PC-9 (cell line): ENCODE results near the gene TEPSIN. TPM values are rescaled to one million over a fixed set of nuclear protein-coding genes. Genes with fewer than 3 reads are reported as not detected.

Experiments used
- BruUV-seq: library from RNA; stranded (reverse); fragments of 400-500 nt; replicated peaks from 2 replicates; lab custom pipeline; 2021; lab: Mats Ljungman, UMichigan
- CTCF ChIA-PET: fragments of 300-600 bp; sonication (Branson Sonifier 250); formaldehyde crosslinking; loops from one replicate; lab custom pipeline; 2022; ENCODE audit warnings: antibody characterized with exemption; lab: Charles Lee
- POLR2A ChIA-PET: fragments of 300-600 bp; sonication (Branson Sonifier 250); formaldehyde crosslinking; loops from one replicate; lab custom pipeline; 2022; ENCODE audit warnings: antibody characterized with exemption; ENCODE audit not compliant: unreplicated experiment; lab: Charles Lee
- DNase-seq, 2 experiments: peaks; one replicate each; pipeline versions ENCODE4 v3.0.0 to v3.0.0-alpha.2; 2015 to 2022; ENCODE audit warnings: mixed read lengths in 1 of 2
- H2AFZ ChIP-seq: fragments of 200-600 bp; sonication (generic); 2 replicates; pipeline ENCODE4 v1.8.1; 2017; ENCODE audit warnings: antibody characterized with exemption
- H3F3A ChIP-seq: fragments of 200-600 bp; sonication (generic); 2 replicates; pipeline ENCODE4 v1.8.1; 2017; ENCODE audit warnings: antibody characterized with exemption, mild to moderate bottlenecking, low read depth; ENCODE audit not compliant: insufficient read depth
- H3K27ac ChIP-seq: fragments of 200-600 bp; sonication (generic); 2 replicates; pipeline ENCODE4 v1.6.1; 2016; ENCODE audit warnings: mixed run types
- H3K27me3 ChIP-seq: fragments of 200-600 bp; sonication (generic); 2 replicates; pipeline ENCODE4 v1.6.1; 2016; ENCODE audit warnings: low read depth, mixed run types; ENCODE audit not compliant: insufficient read depth
- H3K36me3 ChIP-seq: fragments of 200-600 bp; sonication (generic); 2 replicates; pipeline ENCODE4 v1.6.1; 2016; ENCODE audit warnings: low read depth, mixed run types
- H3K4me1 ChIP-seq: fragments of 200-600 bp; sonication (generic); replicated peaks from 2 replicates; pipeline ENCODE4 v1.6.1; 2016; ENCODE audit warnings: mixed run types; ENCODE audit not compliant: insufficient read depth
- H3K4me2 ChIP-seq: fragments of 200-600 bp; sonication (generic); 2 replicates; pipeline ENCODE4 v1.6.1; 2017; ENCODE audit warnings: mixed run types
- H3K4me3 ChIP-seq: fragments of 200-600 bp; sonication (generic); 2 replicates; pipeline ENCODE4 v1.6.1; 2016; ENCODE audit warnings: mixed run types
- H3K79me2 ChIP-seq: fragments of 200-600 bp; sonication (generic); 2 replicates; pipeline ENCODE4 v1.6.1; 2017; ENCODE audit warnings: low read depth, mixed run types
- H3K9me2 ChIP-seq: fragments of 200-600 bp; sonication (generic); 2 replicates; pipeline ENCODE4 v1.8.1; 2017; ENCODE audit warnings: mild to moderate bottlenecking; ENCODE audit not compliant: insufficient read depth
- H3K9me3 ChIP-seq: fragments of 200-600 bp; sonication (generic); 2 replicates; pipeline ENCODE4 v1.8.1; 2016; ENCODE audit warnings: low read depth; ENCODE audit not compliant: insufficient read depth
- H4K20me1 ChIP-seq: fragments of 200-600 bp; sonication (generic); 2 replicates; pipeline ENCODE4 v1.8.1; 2017; ENCODE audit not compliant: insufficient read depth
- EZH2 ChIP-seq: fragments of 200-600 bp; sonication (generic); IDR thresholded peaks from 2 replicates; pipeline ENCODE4 v1.8.0; 2017; ENCODE audit warnings: antibody characterized with exemption, low read depth
- intact Hi-C: fragments of 100-400 bp; cut with micrococcal nuclease; formaldehyde crosslinking; loops from one replicate; pipeline ENCODE4 v1.10.0; 2022; ENCODE audit not compliant: unreplicated experiment
- total RNA-seq: library from RNA; stranded (reverse); gene quantifications from 2 replicates; pipeline ENCODE4 v1.2.3, GENCODE V29; 2021
- TF ChIP-seq, protein P1 (sequence below): fragments of 200-600 bp; sonication (generic); conservative IDR thresholded peaks from 2 replicates; pipeline ENCODE4 v1.6.1; 2017; ENCODE audit warnings: mixed run types, antibody characterized with exemption, mild to moderate bottlenecking, moderate library complexity

Gene TEPSIN
- total RNA-seq, 1 experiment from 2014 or later: 35.0 TPM

GRCh38 chr17:81234940-81235821 lies 3.7 kb downstream of the TEPSIN start:
- Histone ChIP-seq H3K4me2 (no peak overlapping the region), H3K36me3 (no peaks in the 10 kb centered on the region), H3K4me1 (peaks cover 6% of the 10 kb centered on the region; the same call in 1 of the 2 replicates), H3K27me3 (no peaks in the 10 kb centered on the region), H3K27ac (no peak overlapping the region), H3K9me3 (no peaks in the 10 kb centered on the region), H4K20me1 (no peaks in the 10 kb centered on the region), H3F3A (no peaks in the 10 kb centered on the region), H3K79me2 (peaks cover 9% of the 10 kb centered on the region), H3K4me3 (no peak overlapping the region), H2AFZ (no peak overlapping the region), H3K9me2 (no peaks in the 10 kb centered on the region)
- POLR2A ChIA-PET: no interaction called here
- intact Hi-C loops: no loop called here
- CTCF ChIA-PET: no interaction called here
- no peak for TF ChIP-seq EZH2
- TF ChIP-seq, protein P1, sequence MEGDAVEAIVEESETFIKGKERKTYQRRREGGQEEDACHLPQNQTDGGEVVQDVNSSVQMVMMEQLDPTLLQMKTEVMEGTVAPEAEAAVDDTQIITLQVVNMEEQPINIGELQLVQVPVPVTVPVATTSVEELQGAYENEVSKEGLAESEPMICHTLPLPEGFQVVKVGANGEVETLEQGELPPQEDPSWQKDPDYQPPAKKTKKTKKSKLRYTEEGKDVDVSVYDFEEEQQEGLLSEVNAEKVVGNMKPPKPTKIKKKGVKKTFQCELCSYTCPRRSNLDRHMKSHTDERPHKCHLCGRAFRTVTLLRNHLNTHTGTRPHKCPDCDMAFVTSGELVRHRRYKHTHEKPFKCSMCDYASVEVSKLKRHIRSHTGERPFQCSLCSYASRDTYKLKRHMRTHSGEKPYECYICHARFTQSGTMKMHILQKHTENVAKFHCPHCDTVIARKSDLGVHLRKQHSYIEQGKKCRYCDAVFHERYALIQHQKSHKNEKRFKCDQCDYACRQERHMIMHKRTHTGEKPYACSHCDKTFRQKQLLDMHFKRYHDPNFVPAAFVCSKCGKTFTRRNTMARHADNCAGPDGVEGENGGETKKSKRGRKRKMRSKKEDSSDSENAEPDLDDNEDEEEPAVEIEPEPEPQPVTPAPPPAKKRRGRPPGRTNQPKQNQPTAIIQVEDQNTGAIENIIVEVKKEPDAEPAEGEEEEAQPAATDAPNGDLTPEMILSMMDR: no peak
- no TSS peak for BruUV-seq
- no peak for DNase-seq

DNA sequence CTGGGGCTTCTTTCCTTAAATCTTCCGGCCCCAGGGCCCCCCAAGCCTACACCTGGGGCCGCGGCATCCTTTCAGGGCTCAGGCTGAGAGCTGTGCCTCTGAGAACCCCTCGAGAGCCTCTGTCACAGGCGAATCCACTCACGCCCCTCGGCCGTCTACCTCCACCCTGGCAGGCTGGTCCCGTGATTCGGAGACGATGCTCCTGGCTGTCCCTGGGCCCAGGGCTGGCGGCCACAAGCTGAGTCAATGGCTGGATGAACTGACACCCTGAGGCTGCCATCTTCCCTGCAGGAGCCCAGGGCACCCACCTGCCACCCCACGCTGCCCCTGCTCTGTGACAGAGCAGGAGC lies 4.4 kb downstream of the TEPSIN start:
- ChIA-PET CTCF (no interaction called here), POLR2A (interaction anchor here (0.6 kb wide), 1 partner anchor 211 kb away, joined by 4 read pairs; no protein-coding TSS in a partner anchor)

DNA sequence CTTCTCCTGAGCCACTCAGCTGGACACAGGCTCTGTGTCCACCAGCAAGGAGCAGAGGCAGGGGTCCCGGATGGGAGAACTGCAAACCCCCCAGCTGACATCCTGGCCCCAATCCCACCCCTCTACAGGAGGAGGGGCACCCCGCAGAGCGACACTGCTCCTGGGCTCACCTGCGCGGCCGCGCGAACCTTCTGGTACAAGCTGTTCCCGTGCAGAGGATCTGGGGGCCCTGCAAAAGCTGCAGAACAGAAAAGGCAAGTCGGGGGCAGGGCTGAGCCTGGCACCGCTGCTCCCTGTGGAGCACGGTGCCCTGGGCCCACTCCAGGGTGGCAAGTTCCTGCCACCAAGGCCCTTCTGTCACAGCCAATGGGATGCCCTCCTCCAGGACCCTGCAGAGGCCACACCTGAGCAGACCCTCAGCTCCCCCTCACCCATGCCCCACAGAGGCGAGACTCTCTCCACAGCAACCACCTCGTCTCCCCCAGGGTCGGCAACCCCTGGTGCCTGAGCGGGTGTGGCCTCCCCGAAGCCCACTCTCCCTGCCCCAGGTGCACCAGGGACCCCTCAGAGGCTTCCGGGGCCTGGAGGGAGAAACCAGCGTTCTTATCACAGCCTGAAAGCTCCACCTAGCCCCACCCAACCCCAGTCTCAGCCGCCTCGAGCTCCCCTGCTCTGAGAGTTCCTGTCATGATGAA lies 4.9 kb downstream of the TEPSIN start:
- no peaks in the 10 kb centered on the region for H3F3A ChIP-seq
- no peak for DNase-seq
- H3K36me3 ChIP-seq: no peaks in the 10 kb centered on the region
- peaks cover 6% of the 10 kb centered on the region; the same call in 1 of the 2 replicates for H3K4me1 ChIP-seq
- no peaks in the 10 kb centered on the region for H4K20me1 ChIP-seq
- no peak for TF ChIP-seq EZH2
- TF ChIP-seq, protein P1: no peak
- ChIA-PET CTCF (no interaction called here), POLR2A (interaction anchor here (0.6 kb wide), 1 partner anchor 211 kb away, joined by 4 read pairs; no protein-coding TSS in a partner anchor)
- BruUV-seq: no TSS peak
- no peaks in the 10 kb centered on the region for H3K79me2 ChIP-seq
- H3K4me3 ChIP-seq: no peak overlapping the region
- no peak overlapping the region for H3K4me2 ChIP-seq
- H3K27me3 ChIP-seq: no peaks in the 10 kb centered on the region
- H3K9me3 ChIP-seq: no peaks in the 10 kb centered on the region
- intact Hi-C loops: no loop called here
- no peak overlapping the region for H2AFZ ChIP-seq
- no peak overlapping the region for H3K27ac ChIP-seq
- no peaks in the 10 kb centered on the region for H3K9me2 ChIP-seq

More for the DNA sequence above, 4.4 kb downstream of the TEPSIN start:
- TF ChIP-seq, protein P1: no peak
- no peak for TF ChIP-seq EZH2
- Histone ChIP-seq H3K27ac (no peak overlapping the region), H3K4me1 (peaks cover 6% of the 10 kb centered on the region; the same call in 1 of the 2 replicates), H3K4me2 (no peak overlapping the region), H3K4me3 (no peak overlapping the region), H3K79me2 (peaks cover 2% of the 10 kb centered on the region), H3K9me3 (no peaks in the 10 kb centered on the region), H2AFZ (no peak overlapping the region), H3F3A (no peaks in the 10 kb centered on the region), H3K36me3 (no peaks in the 10 kb centered on the region), H3K27me3 (no peaks in the 10 kb centered on the region), H4K20me1 (no peaks in the 10 kb centered on the region), H3K9me2 (no peaks in the 10 kb centered on the region)
- intact Hi-C loops: no loop called here
- BruUV-seq: no TSS peak
- DNase-seq: no peak
